ENCODE measurements around the gene CES2.
"Not testable (repeated sequence)": the region's sequence is repeated elsewhere in the genome, so short reads cannot be mapped to it uniquely, and the experiment has no call there.

CES2 gene

DNA sequence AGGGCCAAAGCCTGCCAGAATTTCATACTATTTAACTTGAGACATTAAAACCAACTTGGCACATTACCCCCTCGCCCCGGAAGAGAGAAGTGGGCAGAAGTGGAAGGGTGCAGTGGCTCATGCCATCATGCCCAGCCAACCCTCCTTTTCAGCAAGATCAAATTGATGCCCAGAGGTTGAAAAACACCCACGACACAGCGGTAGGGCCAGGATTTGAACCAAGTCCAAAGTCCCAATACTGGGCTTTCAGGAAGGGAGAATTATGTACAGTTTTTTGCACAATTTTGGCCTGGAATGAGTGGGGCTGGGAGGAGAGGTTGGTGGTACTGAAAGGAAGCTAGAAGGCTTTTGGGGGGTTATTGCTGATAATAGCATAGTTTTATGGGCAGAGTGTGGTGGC, 44.0 kb upstream of the CES2 start:
- TF ChIP-seq, protein P1, sequence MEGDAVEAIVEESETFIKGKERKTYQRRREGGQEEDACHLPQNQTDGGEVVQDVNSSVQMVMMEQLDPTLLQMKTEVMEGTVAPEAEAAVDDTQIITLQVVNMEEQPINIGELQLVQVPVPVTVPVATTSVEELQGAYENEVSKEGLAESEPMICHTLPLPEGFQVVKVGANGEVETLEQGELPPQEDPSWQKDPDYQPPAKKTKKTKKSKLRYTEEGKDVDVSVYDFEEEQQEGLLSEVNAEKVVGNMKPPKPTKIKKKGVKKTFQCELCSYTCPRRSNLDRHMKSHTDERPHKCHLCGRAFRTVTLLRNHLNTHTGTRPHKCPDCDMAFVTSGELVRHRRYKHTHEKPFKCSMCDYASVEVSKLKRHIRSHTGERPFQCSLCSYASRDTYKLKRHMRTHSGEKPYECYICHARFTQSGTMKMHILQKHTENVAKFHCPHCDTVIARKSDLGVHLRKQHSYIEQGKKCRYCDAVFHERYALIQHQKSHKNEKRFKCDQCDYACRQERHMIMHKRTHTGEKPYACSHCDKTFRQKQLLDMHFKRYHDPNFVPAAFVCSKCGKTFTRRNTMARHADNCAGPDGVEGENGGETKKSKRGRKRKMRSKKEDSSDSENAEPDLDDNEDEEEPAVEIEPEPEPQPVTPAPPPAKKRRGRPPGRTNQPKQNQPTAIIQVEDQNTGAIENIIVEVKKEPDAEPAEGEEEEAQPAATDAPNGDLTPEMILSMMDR (IDR thresholded peaks at IDR 0.05; ENCODE audit: insufficient read depth, low read depth, low read length, missing control alignments) = no peak
- no peak for DNase-seq (ENCODE audit: low read depth)
- H3K4me3 ChIP-seq (ENCODE audit: low read length) = no peak overlapping the region

DNA sequence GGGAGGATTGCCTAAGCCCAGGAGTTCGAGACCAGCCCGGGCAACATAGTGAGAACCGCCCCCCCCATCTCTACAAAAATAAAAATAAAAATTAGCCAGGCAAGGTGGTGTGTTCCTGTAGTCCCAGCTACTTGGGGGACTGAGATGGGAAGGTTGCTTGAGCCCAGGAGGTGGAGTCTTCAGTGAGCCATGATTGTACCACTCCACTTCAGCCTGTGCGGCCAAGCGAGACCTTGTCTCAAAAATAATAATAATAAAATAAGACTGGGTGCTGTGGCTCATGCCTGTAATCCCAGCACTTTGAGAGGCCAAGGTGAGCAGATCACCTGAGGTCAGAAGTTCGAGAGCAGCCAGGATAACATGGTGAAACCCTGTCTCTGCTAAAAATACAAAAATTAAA, 43.5 kb upstream of the CES2 start:
- no peak overlapping the region for H3K4me3 ChIP-seq (ENCODE audit: low read length)
- TF ChIP-seq, protein P1 (IDR thresholded peaks at IDR 0.05; ENCODE audit: insufficient read depth, low read depth, low read length, missing control alignments) = no peak
- no peak for DNase-seq (ENCODE audit: low read depth)

DNA sequence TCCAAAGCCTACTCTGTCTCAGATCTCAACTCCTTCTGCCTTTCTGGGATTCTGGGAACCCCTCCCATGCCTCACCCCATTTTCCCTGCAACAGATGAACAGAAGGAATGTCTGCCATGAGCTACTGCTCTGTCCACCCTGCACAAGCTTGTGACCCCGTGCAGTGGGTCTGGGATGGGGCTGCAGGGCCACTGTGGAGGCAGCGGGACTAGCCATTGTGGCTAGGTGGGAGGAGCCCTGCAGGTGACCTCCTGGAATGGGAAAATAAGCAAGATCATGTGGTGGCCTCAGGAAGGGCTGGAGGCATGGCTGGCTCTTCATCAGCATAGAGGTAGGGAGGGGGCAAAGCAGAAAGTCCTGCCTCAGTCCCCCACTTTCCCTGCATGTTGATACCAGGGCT, 41.3 kb upstream of the CES2 start:
- no peak for DNase-seq (ENCODE audit: low read depth)
- TF ChIP-seq, protein P1 (IDR thresholded peaks at IDR 0.05; ENCODE audit: insufficient read depth, low read depth, low read length, missing control alignments) = no peak
- no peak overlapping the region for H3K4me3 ChIP-seq (ENCODE audit: low read length)

DNA sequence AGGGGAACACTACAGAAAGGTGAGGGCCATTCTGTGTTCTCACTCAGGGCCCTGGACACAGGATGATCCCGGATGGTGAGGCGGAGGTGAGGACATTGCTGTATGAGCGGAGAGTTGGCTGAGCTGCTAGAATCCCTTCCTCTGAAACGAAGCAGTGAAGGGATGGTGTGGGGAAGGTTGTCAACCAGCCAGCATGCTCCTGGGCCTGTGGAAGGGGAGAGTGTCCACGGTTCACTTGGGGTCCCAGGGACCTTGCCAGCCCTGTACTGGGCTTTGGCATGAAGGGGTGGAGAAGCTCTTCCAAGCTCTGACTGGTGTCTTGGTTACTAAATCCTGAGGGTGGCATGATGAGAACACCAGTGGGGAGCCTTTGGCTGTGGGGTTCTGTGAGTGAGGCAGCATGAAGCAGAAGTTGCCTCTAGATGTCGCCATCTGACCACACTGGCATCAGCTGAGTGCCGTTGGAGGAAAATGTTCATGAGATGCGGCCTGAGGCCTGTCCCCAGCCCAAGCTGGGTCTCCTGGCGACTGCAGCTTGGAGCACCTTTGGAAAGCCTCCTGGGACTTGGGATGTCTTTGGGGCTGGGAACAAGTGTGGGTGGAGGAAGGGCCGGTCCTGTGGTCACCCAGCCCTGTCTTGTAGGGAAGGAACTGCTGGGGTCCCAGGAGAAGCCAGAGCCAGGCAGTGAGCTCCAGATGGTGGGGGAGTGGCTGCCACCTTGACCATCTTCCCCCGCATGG, 40.2 kb upstream of the CES2 start:
- TF ChIP-seq, protein P1 (IDR thresholded peaks at IDR 0.05; ENCODE audit: insufficient read depth, low read depth, low read length, missing control alignments) = peak; percentile 98
- H3K4me3 ChIP-seq (ENCODE audit: low read length) = no peak overlapping the region
- peak; percentile 84 for DNase-seq (ENCODE audit: low read depth)

DNA sequence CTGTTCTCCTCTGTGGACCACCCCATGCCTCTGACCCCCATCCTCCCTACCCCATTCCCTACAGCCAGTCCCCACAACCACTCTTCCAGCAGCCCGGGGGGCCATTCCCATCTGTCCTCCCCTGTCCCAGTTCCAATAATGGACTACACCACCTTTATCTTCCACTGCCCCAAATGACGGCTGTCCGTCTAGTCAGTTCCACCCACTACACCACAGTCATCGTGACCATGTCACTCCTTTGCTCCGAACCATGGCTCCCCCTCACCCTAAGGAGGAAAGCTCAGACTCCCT, 39.7 kb upstream of the CES2 start:
- no peak for DNase-seq (ENCODE audit: low read depth)
- no peak overlapping the region for H3K4me3 ChIP-seq (ENCODE audit: low read length)
- TF ChIP-seq, protein P1 (IDR thresholded peaks at IDR 0.05; ENCODE audit: insufficient read depth, low read depth, low read length, missing control alignments) = no peak

DNA sequence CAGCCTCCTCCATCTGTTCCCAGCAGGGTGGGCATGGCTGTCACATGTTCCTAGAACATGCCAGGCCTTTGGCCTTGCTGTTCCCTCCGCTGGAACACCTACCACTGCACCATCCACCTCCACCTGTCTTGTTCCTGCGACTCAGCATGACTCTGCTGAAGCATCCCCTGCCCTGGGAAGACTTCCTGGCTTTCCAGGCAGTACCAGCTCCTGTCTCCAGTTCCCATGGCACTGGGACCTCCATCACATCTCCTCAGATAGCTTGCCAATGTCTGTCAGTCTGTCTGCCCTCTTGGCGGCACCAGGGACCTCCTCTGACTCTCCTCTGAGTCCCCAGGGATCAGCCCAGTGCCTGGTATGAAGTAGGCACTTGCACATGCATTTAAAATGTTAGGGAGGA, 39.3 kb upstream of the CES2 start:
- TF ChIP-seq, protein P1 (IDR thresholded peaks at IDR 0.05; ENCODE audit: insufficient read depth, low read depth, low read length, missing control alignments) = no peak
- H3K4me3 ChIP-seq (ENCODE audit: low read length) = no peak overlapping the region
- DNase-seq (ENCODE audit: low read depth) = peak; percentile 55

DNA sequence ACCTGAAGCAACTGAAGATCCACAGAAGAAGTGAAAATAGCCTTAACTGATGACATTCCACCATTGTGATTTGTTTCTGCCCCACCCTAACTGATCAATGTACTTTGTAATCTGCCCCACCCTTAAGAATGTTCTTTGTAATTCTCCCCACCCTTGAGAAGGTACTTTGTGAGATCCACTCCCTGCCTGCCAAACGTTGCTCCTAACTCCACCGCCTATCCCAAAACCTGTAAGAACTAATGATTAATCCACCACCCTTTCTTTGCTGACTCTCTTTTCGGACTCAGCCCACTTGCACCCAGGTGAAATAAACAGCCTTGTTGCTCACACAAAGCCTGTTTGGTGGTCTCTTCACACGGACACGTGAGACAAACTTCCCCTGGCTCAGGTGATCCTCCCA, 38.6 kb upstream of the CES2 start:
- peak; percentile 67 for DNase-seq (ENCODE audit: low read depth)
- not testable (repeated sequence) for H3K4me3 ChIP-seq (ENCODE audit: low read length)
